ENCODE measurements around the gene BAIAP2L2.
A peak's percentile ranks its signal among the peaks of the same experiment; 100 is the strongest.

BAIAP2L2 gene

GRCh38 chr22:38051261-38051660, 59.2 kb downstream of the BAIAP2L2 start:
- Histone ChIP-seq H2BK5ac (ENCODE audit: low read length) (no peak overlapping the region), H2BK120ac (ENCODE audit: low read depth, low read length) (no peak overlapping the region), H2AFZ (ENCODE audit: low read length) (no peak overlapping the region), H3K4ac (ENCODE audit: low read length) (no peak overlapping the region), H4K91ac (ENCODE audit: low read depth, low read length, poor library complexity) (no peak overlapping the region), H3K9me3 (replicated peaks in 1 of 2; ENCODE audit: control insufficient read depth in 2 of 2, insufficient read depth in 1 of 2, low read depth in 1 of 2, low read length in 2 of 2) (no peaks in the 10 kb centered on the region), H3K4me3 (ENCODE audit: low read length in 2 of 2) (no peak overlapping the region), H3K79me1 (ENCODE audit: low read depth, low read length) (no peaks in the 10 kb centered on the region), H2BK12ac (ENCODE audit: low read length) (no peak overlapping the region), H3K27me3 (ENCODE audit: control insufficient read depth in 3 of 3, insufficient read depth in 3 of 3, low read depth in 1 of 3, low read length in 3 of 3) (peaks cover 0 to 13% (median 0%) of the 10 kb centered on the region in 3 experiments), H3K4me2 (ENCODE audit: insufficient read depth, low read length, poor library complexity, severe bottlenecking) (no peak overlapping the region), H3K36me3 (replicated peaks in 1 of 2; ENCODE audit: control insufficient read depth in 2 of 2, insufficient read depth in 2 of 2, low read length in 2 of 2) (no peaks in the 10 kb centered on the region), H3K14ac (ENCODE audit: low read length) (no peak overlapping the region), H3K18ac (ENCODE audit: low read length) (no peak overlapping the region), H4K8ac (ENCODE audit: low read depth, low read length) (no peak overlapping the region), H3K23ac (ENCODE audit: low read depth, low read length, poor library complexity) (no peak overlapping the region), H2AK5ac (ENCODE audit: low read depth, low read length) (no peak overlapping the region), H3K9ac (ENCODE audit: low read depth, low read length, poor library complexity) (no peak overlapping the region), H3K4me1 (ENCODE audit: control insufficient read depth in 2 of 2, insufficient read depth in 1 of 2, low read depth in 1 of 2, low read length in 2 of 2) (peaks cover 1 to 9% of the 10 kb centered on the region in 2 donors), H2BK15ac (ENCODE audit: low read length) (no peak overlapping the region), H3K27ac (replicated peaks; ENCODE audit: low read length) (no peak overlapping the region)
- no peak for DNase-seq (ENCODE audit: low spot score)
- WGBS, 2 donors (ENCODE audit: extremely low coverage in 2 of 2, insufficient read length in 2 of 2, insufficient replicate concordance in 1 of 2) = no CpG with 5 or more reads among the region's 8 CpGs

- no peak for DNase-seq (ENCODE audit: low spot score)
- WGBS, 2 donors (ENCODE audit: extremely low coverage in 2 of 2, insufficient read length in 2 of 2, insufficient replicate concordance in 1 of 2) = no CpG with 5 or more reads among the region's 7 CpGs
- Histone ChIP-seq H4K8ac (ENCODE audit: low read depth, low read length) (no peak overlapping the region), H3K36me3 (replicated peaks in 1 of 2; ENCODE audit: control insufficient read depth in 2 of 2, insufficient read depth in 2 of 2, low read length in 2 of 2) (no peaks in the 10 kb centered on the region), H2BK5ac (ENCODE audit: low read length) (no peak overlapping the region), H2AFZ (ENCODE audit: low read length) (no peak overlapping the region), H2BK120ac (ENCODE audit: low read depth, low read length) (peak overlapping the region; percentile 1), H2AK5ac (ENCODE audit: low read depth, low read length) (peak overlapping the region; percentile 64), H3K23ac (ENCODE audit: low read depth, low read length, poor library complexity) (no peak overlapping the region), H2BK12ac (ENCODE audit: low read length) (peak overlapping the region; percentile 97), H2BK15ac (ENCODE audit: low read length) (peak overlapping the region; percentile 60), H3K14ac (ENCODE audit: low read length) (no peak overlapping the region), H3K4me3 (ENCODE audit: low read length in 2 of 2) (no peak overlapping the region), H3K4ac (ENCODE audit: low read length) (no peak overlapping the region), H3K9ac (ENCODE audit: low read depth, low read length, poor library complexity) (no peak overlapping the region), H3K4me1 (ENCODE audit: control insufficient read depth in 2 of 2, insufficient read depth in 1 of 2, low read depth in 1 of 2, low read length in 2 of 2) (peaks cover 4 to 14% of the 10 kb centered on the region in 2 donors), H3K4me2 (ENCODE audit: insufficient read depth, low read length, poor library complexity, severe bottlenecking) (no peak overlapping the region), H4K91ac (ENCODE audit: low read depth, low read length, poor library complexity) (no peak overlapping the region), H3K18ac (ENCODE audit: low read length) (peak overlapping the region; percentile 11), H3K27ac (replicated peaks; ENCODE audit: low read length) (no peak overlapping the region), H3K27me3 (ENCODE audit: control insufficient read depth in 3 of 3, insufficient read depth in 3 of 3, low read depth in 1 of 3, low read length in 3 of 3) (peaks cover 0 to 13% (median 0%) of the 10 kb centered on the region in 3 experiments), H3K79me1 (ENCODE audit: low read depth, low read length) (no peaks in the 10 kb centered on the region), H3K9me3 (replicated peaks in 1 of 2; ENCODE audit: control insufficient read depth in 2 of 2, insufficient read depth in 1 of 2, low read depth in 1 of 2, low read length in 2 of 2) (no peaks in the 10 kb centered on the region)
Observed at GRCh38 chr22:38050720-38051119, 59.8 kb downstream of the BAIAP2L2 start.

GRCh38 chr22:38049812-38050619, 60.5 kb downstream of the BAIAP2L2 start:
- no CpG with 5 or more reads among the region's 20 CpGs for WGBS, 2 donors (ENCODE audit: extremely low coverage in 2 of 2, insufficient read length in 2 of 2, insufficient replicate concordance in 1 of 2)

DNA sequence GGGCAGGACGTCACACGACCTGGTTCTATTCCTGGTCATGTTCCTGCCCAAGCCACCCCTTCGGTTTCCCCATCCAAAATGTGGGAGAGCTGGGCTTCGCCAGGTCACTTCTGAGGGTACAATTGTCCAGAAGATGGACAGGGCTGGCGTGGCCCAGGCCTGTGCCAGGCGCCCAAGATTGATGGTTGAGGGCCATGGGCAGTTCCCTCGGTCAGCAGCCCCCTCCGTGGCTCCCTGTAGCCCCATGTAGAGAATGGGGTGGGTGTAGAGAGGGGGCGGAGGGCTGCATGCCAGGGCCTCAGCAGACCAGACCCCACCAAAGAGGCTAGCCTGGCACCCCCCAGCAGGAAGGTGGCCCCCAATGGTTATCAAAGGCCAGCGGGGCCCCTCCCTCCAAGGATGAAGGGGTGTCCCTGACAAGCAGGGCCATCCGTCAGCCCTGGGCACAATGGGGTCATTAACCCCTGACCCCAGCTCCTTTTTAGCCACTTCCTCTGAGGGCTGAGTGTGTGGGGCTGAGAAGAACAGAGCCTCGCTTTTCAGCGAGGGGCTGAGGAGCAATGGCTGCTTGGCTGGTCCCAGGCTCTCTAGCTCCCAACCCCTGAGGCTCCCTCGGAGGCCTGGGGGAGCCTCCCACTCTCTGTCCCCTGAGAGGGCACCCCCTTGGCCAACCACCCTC, 64.3 kb downstream of the BAIAP2L2 start:
- H3K36me3 ChIP-seq (replicated peaks in 1 of 2; ENCODE audit: control insufficient read depth in 2 of 2, insufficient read depth in 2 of 2, low read length in 2 of 2) = no peaks in the 10 kb centered on the region
- peak overlapping the region; percentile 82 for H2BK12ac ChIP-seq (ENCODE audit: low read length)
- peak; percentile 54 for DNase-seq (ENCODE audit: low spot score)
- peak overlapping the region; percentile 92 for H2AFZ ChIP-seq (ENCODE audit: low read length)
- H3K4me2 ChIP-seq (ENCODE audit: insufficient read depth, low read length, poor library complexity, severe bottlenecking) = no peak overlapping the region
- H3K27ac ChIP-seq (replicated peaks; ENCODE audit: low read length) = peak overlapping the region; percentile 64
- H3K4me3 ChIP-seq (ENCODE audit: low read length in 2 of 2) = peak overlapping the region in 1 of 2 donors; percentile 22
- H4K8ac ChIP-seq (ENCODE audit: low read depth, low read length) = no peak overlapping the region
- H2BK15ac ChIP-seq (ENCODE audit: low read length) = peak overlapping the region; percentile 91
- H3K4ac ChIP-seq (ENCODE audit: low read length) = no peak overlapping the region
- peak overlapping the region; percentile 54 for H2BK120ac ChIP-seq (ENCODE audit: low read depth, low read length)
- H2AK5ac ChIP-seq (ENCODE audit: low read depth, low read length) = peak overlapping the region; percentile 20
- no peaks in the 10 kb centered on the region for H3K79me1 ChIP-seq (ENCODE audit: low read depth, low read length)
- H3K9ac ChIP-seq (ENCODE audit: low read depth, low read length, poor library complexity) = no peak overlapping the region
- peak overlapping the region; percentile 76 for H3K23ac ChIP-seq (ENCODE audit: low read depth, low read length, poor library complexity)
- H4K91ac ChIP-seq (ENCODE audit: low read depth, low read length, poor library complexity) = peak overlapping the region; percentile 24
- no CpG with 5 or more reads among the region's 14 CpGs for WGBS, 2 donors (ENCODE audit: extremely low coverage in 2 of 2, insufficient read length in 2 of 2, insufficient replicate concordance in 1 of 2)
- peak overlapping the region; percentile 92 for H3K18ac ChIP-seq (ENCODE audit: low read length)
- no peak overlapping the region for H3K14ac ChIP-seq (ENCODE audit: low read length)
- H3K27me3 ChIP-seq (ENCODE audit: control insufficient read depth in 3 of 3, insufficient read depth in 3 of 3, low read depth in 1 of 3, low read length in 3 of 3) = peaks cover 0 to 7% (median 0%) of the 10 kb centered on the region in 3 experiments
- H2BK5ac ChIP-seq (ENCODE audit: low read length) = no peak overlapping the region
- peaks cover 4 to 12% of the 10 kb centered on the region in 2 donors for H3K4me1 ChIP-seq (ENCODE audit: control insufficient read depth in 2 of 2, insufficient read depth in 1 of 2, low read depth in 1 of 2, low read length in 2 of 2)
- H3K9me3 ChIP-seq (replicated peaks in 1 of 2; ENCODE audit: control insufficient read depth in 2 of 2, insufficient read depth in 1 of 2, low read depth in 1 of 2, low read length in 2 of 2) = no peaks in the 10 kb centered on the region

More at GRCh38 chr22:38049812-38050619, 60.5 kb downstream of the BAIAP2L2 start:
- peak overlapping the region; percentile 60 for H2BK15ac ChIP-seq (ENCODE audit: low read length)
- H3K9me3 ChIP-seq (replicated peaks in 1 of 2; ENCODE audit: control insufficient read depth in 2 of 2, insufficient read depth in 1 of 2, low read depth in 1 of 2, low read length in 2 of 2) = no peaks in the 10 kb centered on the region
- no peaks in the 10 kb centered on the region for H3K36me3 ChIP-seq (replicated peaks in 1 of 2; ENCODE audit: control insufficient read depth in 2 of 2, insufficient read depth in 2 of 2, low read length in 2 of 2)
- no peak overlapping the region for H3K27ac ChIP-seq (replicated peaks; ENCODE audit: low read length)
- H2BK12ac ChIP-seq (ENCODE audit: low read length) = peak overlapping the region; percentile 30
- H2BK5ac ChIP-seq (ENCODE audit: low read length) = no peak overlapping the region
- H3K4me3 ChIP-seq (ENCODE audit: low read length in 2 of 2) = peak overlapping the region in 1 of 2 donors; percentile 55
- no peak for DNase-seq (ENCODE audit: low spot score)
- H4K91ac ChIP-seq (ENCODE audit: low read depth, low read length, poor library complexity) = no peak overlapping the region
- no peaks in the 10 kb centered on the region for H3K79me1 ChIP-seq (ENCODE audit: low read depth, low read length)
- no peak overlapping the region for H3K4me2 ChIP-seq (ENCODE audit: insufficient read depth, low read length, poor library complexity, severe bottlenecking)
- H3K4ac ChIP-seq (ENCODE audit: low read length) = no peak overlapping the region
- peak overlapping the region; percentile 93 for H2AK5ac ChIP-seq (ENCODE audit: low read depth, low read length)
- peaks cover 0 to 13% (median 0%) of the 10 kb centered on the region in 3 experiments for H3K27me3 ChIP-seq (ENCODE audit: control insufficient read depth in 3 of 3, insufficient read depth in 3 of 3, low read depth in 1 of 3, low read length in 3 of 3)
- no peak overlapping the region for H4K8ac ChIP-seq (ENCODE audit: low read depth, low read length)
- H3K14ac ChIP-seq (ENCODE audit: low read length) = no peak overlapping the region
- peak overlapping the region; percentile 64 for H2BK120ac ChIP-seq (ENCODE audit: low read depth, low read length)
- H3K4me1 ChIP-seq (ENCODE audit: control insufficient read depth in 2 of 2, insufficient read depth in 1 of 2, low read depth in 1 of 2, low read length in 2 of 2) = peaks cover 4 to 14% of the 10 kb centered on the region in 2 donors
- no peak overlapping the region for H3K9ac ChIP-seq (ENCODE audit: low read depth, low read length, poor library complexity)
- peak overlapping the region; percentile 80 for H3K18ac ChIP-seq (ENCODE audit: low read length)
- H2AFZ ChIP-seq (ENCODE audit: low read length) = no peak overlapping the region
- H3K23ac ChIP-seq (ENCODE audit: low read depth, low read length, poor library complexity) = peak overlapping the region; percentile 57

Measured in neuronal stem cell (in vitro differentiated cells).